Right hindlimb (tissue), 1 donor: Measurements from ENCODE around the gene RBMXL2.

Experiments
- DNase-seq: peaks from one replicate; pipeline ENCODE4 v3.0.0-alpha.2; 2018

Gene RBMXL2

DNA sequence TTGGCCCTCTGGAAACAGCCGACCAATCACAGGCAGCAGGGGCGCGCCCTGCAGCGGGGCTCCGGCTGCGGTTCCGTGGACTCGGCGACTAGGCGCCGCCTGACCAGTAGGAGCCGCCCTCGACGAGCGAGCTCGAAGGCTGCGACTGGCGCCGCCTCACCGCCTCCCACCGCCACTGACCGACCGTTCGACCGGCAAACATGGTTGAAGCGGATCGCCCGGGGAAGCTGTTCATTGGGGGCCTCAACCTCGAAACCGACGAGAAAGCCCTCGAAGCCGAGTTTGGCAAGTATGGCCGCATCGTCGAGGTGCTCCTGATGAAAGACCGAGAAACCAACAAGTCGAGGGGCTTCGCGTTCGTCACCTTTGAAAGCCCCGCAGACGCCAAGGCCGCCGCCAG lies at the start of gene RBMXL2:
Gene RBMXL2, plus strand, starts transcription at position 78 of the 400 bp plus-strand sequence. Its CDS starts 123 bp downstream, at position 201.
- no peak for DNase-seq

DNA sequence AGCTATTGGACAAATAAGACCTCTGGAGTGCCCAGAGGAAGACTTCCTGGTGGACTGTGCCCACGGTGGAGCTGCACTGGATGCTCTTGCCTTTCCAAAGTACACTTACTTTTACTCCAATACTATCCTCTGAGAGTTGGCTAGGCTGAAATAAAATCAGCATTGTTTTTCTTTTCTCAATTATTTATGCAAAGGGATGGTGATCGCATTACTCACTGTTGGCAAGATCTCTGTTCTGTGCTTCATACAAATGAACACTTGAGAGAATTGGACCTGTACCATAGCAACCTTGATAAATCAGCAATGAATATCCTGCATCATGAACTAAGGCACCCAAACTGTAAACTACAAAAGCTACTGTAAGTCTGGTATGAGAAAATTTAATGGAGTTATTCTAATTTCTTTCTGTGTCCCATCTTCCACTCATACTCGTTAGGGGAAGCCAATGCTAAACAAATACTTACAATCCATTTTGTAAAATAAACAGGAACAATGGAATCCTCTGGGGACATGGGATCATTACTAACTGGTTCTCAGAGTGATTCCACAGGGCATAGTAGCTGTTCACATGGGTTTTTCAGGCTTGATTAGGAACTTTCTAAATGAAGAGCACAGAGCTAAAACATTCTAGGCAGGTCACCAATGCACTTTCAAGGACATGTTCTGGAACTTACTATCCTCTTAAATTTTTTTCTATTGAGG lies 42.2 kb upstream of the RBMXL2 start:
- no peak for DNase-seq

DNA sequence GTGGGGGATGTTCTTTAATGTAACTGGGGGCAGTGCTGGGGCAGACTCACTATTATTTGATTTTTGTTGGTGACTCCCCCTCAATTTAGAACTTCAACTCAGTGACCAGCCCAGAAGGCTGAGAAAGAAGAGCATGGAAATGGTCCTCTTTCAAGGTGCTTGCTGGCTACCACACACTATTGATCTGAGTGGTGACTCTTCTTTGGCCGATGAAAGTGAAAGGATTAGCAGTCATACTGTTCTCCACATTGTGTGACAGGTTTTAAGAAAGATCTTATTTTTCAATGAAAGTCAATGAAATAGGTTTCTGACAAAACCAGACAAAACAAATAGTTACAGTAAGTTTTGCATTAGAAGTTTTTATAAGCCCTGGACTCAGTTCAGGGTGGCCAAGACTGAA lies 38.6 kb upstream of the RBMXL2 start:
- DNase-seq = no peak

DNA sequence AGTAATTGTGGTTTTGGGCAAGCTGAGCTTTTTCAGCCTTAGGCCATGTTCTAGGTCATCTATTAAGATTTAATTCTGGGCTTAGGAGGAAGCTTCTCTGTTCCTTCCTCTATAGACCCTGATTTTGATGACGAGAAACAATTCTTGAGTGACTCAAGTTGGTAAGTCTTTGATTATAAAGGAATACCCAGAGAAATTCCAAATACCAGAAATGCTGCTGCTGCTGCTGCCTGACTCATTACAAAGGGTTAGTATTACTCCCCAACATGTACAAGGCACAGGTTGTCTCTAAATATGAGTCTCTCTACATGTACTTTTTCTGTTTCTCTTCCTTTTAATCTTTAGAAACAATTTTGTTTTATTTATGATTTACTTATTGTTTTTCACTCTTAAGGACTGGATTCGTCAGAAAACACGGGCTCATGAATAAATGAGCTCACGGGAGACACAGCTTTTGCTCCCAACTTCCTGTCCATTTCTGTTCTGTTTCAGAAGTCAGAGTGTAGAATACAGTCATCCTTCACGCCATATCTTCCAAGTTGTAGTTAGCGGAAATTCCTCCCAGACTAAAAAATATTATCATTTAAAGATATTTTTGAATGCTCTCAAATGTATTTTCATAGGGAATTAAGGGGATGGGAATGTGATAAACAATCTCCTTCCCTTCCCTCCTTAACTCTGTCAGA lies 31.8 kb upstream of the RBMXL2 start:
- DNase-seq = no peak

DNA sequence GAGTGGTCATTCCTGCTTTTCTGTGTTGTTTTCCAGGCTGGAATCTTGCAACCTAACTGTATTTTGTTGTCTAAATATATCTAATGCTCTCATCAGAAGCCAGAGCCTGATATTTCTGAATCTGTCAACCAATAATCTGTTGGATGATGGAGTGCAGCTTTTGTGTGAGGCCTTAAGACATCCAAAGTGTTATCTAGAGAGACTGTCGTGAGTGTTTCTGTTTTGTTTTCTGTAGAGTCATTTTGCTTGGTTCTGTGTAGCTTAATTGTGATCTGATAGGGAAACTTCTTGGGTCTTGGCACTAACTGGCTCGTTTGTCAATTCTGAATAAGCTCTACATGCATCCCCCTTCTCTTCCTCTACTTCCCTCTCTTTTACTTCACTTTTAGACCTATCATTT lies 31.2 kb upstream of the RBMXL2 start:
- DNase-seq = no peak

DNA sequence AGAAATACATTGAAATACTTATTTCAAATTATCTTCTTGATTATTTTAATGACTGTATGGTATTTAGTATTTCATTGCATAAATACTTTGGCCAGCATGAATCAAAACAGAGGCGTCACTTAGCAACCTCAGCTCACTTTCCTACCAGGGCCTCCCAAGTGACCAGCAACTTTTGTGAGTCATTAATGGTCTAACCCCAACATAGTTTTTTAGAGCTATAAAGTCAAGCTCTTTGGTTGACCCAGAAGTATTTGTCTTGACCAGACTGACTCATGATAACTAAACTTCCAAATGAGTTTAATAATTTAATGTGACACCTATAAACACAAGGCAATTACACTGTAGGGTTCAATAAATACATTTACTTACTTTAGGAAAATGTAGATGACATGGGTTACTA lies 27.9 kb upstream of the RBMXL2 start:
- no peak for DNase-seq

DNA sequence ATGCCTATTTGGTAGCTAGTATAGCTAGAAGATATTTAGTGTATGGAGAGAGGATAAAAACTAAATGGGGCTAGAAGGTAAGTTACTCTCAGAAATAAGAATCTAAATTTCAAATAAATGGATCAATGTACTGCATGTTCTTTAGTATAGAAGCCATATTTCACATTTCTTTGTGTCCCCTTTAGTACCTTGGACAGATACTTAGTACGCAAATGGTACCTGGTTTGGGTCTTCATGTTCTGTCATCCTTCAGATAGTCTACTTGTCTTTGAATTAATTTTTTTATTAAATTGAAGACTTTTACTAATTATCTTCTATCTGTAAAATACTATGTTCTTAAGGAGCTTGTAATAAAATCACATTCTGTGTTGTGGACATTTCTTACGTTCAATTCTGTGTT lies 26.3 kb upstream of the RBMXL2 start:
- DNase-seq = no peak

DNA sequence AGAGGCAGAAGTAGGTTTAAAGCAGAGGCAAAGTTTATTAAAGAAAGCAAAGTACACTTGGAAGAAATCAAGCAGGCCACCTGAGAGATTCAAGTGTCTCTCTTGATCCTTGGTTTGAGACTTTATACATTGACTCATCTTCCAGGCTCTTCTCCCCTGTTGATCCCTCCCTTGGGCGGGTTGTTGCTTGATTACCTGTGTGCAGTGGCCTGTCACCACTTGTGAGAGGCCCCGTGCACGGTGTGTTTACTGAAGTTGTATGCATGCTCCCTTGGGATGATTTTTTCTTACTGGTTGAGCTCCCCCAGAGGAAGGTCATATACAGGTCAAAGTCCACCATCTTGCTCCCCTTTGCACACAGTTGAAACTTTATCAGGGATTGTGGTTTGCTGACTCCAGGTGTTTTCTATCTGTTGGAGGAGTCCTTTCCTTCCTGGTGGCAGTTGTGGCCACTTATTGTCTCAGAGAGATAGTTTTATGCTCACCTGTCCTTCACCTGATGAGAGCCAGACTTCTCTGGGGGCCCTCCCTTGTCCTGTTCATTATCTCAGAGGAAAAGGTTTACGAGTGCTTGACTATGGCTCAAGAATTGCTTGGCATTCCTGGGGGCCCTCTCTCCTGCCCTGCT lies 16.3 kb upstream of the RBMXL2 start:
- no peak for DNase-seq

DNA sequence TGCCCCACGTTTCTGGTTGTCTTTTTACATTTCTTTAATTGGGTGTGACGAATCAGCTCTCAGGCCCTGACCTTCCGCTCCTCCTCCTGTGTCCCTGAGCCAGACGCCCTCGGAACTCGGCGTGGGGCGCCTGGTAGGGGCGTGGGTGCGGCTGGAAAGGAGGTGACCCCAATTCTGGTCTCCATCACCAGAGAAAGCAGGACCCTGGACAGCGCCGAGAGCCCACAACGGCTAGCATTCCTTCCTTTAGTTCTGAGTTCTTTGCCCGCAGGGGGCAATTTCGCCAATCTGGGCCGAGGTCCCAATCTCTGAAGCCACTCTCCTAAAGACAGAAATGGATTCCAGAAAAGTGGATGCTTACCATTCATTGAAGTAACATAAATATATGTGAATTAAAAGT lies 11.7 kb upstream of the RBMXL2 start:
- no peak for DNase-seq

DNA sequence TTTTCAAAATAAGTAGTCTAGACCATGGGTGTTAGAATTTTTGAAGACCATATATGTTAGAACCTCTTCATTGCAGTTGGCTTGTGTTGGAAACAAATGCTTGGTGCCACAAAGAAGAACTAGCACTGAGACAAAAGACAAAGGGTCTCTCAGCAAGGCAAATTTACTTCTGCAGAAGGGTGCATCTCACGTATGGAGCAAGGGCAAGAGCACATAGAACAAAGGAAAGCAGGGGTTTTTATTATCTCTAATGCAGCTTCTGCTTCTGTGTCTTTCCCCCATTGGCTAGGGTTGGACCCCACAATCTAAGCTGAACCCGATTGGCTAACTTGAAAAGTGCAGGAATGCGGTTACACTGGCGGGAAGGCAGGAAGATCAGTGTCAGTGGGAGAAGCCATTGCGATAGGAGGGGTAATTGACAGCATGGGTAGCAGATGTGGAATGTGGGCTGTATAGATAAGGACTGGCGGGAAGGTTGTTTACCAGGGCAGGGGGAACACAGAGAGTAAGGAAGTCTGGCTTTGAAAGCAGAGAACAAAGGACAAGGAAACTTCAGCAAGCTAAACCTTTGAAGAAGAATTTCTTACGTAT lies 9.2 kb upstream of the RBMXL2 start:
- DNase-seq = no peak

DNA sequence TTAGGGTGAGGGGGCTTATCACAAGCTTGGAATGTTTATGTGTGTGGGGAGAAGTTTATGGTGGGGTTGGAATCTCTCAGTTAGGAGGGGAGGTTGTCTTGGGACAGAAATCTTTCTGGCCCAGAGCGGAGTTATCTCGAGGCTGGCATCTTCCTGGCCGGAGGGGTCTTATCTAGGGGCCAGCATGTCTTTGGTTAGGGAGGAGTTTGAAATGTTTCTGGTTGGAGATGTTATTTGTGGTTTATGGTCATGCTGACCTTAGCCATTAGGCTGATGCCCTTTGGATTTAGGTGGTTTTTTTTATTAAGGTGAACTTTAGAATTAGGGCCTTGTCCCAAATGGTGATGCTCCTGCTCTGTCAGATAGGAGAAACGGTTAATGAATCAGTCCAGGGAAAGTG lies 7.9 kb upstream of the RBMXL2 start:
- DNase-seq = no peak

DNA sequence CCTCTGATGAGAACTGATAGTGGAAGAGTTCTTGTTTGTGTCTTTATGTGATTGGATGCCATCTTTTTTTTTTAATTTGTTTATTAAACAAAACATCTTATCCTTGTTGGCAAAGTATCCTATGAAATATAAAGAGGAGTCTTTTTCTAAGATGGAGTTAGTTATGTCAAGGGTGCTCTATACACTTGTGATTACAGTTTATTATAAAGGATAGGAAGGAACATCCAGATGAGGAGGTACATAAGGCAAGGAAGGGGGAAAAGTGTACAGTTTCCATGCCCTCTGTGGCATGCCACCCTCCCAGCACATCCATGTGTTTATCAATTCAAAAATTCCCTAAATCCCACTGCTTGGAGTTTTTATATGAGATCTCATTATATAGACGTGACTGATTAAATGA lies 7.4 kb upstream of the RBMXL2 start:
- DNase-seq = no peak

DNA sequence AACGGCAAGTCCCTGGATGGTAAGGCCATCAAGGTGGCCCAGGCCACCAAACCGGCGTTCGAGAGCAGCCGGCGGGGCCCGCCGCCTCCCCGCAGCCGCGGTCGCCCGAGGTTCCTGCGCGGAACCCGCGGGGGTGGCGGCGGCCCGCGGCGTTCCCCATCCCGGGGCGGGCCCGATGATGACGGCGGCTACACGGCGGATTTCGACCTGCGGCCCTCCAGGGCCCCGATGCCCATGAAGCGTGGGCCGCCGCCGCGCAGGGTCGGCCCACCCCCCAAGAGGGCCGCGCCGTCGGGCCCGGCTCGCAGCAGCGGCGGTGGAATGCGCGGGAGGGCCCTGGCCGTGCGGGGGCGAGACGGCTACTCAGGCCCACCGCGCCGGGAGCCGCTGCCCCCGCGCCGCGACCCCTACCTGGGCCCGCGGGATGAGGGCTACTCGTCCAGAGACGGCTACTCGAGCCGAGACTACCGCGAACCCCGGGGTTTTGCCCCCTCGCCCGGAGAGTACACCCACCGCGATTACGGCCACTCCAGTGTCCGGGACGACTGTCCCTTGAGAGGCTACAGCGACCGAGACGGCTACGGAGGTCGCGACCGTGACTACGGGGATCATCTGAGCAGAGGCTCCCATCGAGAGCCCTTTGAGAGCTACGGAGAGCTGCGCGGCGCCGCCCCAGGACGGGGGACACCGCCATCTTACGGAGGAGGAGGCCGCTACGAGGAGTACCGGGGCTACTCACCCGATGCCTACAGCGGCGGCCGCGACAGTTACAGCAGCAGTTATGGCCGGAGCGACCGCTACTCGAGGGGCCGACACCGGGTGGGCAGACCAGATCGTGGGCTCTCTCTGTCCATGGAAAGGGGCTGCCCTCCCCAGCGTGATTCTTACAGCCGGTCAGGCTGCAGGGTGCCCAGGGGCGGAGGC lies 792 bp downstream of the RBMXL2 start:
- no peak for DNase-seq

DNA sequence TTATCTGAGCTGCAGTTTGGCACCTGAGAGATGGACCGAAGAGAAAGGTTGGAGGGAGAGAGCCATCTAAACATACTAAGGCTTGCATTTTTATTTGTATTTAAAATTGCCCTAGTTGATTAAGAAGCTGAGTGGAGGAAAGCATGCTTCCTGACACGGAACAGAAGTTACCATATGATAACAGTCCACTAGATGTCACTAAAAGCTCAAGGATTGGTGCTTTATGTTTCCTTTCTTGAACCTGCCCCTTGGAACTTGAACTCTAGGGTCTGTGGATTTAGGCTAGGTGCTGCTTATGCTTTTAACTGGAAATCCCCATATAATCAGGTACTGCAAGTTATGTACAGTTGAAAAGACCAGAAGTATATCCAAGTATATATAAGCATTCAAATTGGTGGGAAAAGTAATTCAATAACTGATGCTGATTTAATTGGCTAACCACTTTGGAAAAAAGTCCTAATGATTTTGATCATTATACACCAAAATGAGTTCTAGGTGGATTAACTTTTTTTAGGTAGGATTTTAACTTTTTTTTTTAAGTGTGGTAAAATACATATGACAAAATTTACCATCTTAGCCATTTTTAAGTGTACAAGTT lies 9.5 kb downstream of the RBMXL2 start:
- DNase-seq = no peak

DNA sequence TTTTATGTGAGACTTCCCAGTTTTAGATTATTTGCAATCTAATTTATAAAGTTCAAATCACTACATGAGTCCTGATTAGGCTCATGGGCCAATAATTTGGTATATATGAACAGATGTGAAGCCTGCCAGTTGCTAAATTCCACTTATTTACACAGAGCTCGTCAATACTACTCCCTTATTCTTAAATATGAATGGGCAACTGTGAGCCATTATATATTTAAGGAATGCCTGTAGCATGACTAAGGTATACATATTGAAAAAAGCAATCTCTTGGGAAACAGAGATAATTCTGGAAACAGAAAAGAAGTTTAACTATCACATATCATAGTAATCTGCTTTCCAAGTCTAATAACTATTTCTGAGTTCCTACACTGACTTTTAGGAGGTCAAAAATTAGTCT lies 27.0 kb downstream of the RBMXL2 start:
- DNase-seq = no peak

DNA sequence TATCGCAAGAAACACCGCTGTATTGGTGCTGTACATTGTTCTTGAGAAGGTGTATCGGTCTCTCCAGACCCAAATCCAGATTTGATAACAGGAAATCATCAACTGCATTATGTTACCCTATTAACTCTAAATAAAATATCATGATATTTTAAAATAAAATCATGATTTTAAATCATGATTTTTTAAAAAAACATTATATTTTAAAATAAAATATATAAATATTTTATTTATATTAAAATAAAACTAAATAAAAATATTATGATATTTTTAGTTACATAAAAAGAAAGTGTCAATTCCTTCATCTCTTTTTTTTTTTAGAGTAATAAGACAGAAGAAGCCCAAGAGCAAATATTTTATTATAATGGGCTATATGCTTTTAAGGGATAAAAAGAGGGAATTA lies 27.6 kb downstream of the RBMXL2 start:
- DNase-seq = no peak

DNA sequence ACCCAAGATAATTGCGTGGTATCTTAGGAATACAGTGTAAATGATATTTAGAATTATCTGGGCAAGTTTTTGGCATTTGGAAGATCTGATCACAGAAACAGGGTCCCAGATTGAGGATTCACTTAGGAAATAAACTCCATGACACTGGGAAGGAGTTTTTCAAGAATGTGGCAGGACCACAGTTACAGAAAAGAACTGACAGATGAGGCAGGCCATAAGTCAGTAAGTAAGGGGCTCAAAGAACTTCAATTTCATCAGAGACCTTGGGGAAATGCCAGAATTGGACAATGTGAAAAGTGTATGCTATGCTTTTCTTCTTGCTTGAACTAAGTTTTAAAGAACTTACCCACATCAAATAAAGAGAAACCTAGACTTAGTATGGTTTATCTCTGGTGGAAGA lies 49.3 kb downstream of the RBMXL2 start:
- DNase-seq = no peak
